COLO668 (cell line): ENCODE measurements around the gene PRELID3B.

Experiments used
- DNase-seq: peaks from one replicate; lab custom pipeline; 2025; ENCODE audit not compliant: unreplicated experiment; lab: John Stamatoyannopoulos, UW

PRELID3B gene

GRCh38 chr20:59042151-59042795, at the start of gene PRELID3B:
PRELID3B (minus strand) TSS chr20:59042786; CDS start chr20:59042730, 56 bp downstream.
- DNase-seq = peak; percentile 58

DNA sequence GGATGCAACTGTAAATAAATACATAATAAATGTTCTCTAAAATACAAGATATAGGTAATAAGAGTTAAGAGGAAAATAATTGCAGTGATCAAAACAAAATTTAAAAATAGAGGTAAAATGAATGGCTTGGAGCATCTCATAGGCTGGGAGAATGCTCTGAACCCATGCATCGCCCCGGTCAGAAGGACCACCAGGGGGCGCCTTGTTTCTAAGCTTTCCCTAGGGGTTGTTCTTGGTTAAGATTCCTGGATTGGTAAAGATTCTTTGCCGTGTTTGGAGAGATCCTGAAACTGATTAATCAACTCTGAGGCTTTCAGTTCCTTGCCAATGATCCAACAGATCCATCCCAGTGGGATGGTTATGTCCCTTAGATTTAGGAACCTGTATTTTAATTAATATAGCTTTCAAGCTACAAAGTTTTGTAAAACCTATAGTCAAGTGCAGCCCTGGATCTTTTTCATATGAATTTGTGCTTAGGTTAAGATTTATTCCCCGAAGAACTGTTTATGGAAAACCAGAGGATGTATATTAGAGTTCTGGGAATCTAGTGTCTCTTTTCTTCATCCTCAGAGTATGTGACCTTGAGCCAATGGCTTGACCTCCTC, 45.3 kb upstream of the PRELID3B start:
- DNase-seq = peak; percentile 75

DNA sequence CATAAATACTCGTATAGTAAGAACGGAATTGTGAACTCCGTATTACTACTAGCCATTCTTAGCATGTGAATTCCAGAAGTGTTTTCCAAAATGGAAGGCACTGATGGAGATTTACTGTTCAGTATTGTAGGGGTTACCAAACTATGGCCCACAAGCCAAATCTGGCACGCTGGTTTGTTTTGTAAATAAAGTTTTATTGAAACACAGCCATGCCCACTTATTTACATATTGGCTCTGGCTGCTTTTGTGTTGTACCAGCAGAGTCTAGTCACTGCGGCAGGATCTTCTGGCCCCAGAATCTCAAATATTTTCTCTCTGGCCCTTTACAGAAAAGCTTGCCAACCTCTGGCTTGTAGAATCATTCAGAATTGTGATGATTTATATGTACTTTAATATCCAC, 44.3 kb upstream of the PRELID3B start:
- no peak for DNase-seq

GRCh38 chr20:59084041-59084850, 41.7 kb upstream of the PRELID3B start:
- DNase-seq = no peak

DNA sequence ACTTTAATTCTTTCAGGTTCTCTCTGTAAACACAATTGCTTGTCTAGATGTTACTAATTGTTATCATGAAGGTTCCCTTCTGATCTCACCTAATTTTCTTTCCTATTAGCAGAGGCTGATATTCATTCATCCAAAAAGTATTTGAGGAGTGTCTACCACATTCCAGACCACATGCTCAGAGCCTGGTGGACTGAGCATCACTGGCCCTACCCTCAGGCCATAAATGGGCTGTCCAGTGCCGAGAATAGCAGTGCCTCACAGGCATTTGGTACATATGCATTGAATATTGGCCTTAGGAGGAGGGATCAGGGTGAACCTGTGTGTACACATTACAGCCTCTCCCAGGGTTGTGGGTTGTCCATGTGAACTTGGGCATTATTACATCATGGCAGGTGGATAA, 40.4 kb upstream of the PRELID3B start:
- no peak for DNase-seq

DNA sequence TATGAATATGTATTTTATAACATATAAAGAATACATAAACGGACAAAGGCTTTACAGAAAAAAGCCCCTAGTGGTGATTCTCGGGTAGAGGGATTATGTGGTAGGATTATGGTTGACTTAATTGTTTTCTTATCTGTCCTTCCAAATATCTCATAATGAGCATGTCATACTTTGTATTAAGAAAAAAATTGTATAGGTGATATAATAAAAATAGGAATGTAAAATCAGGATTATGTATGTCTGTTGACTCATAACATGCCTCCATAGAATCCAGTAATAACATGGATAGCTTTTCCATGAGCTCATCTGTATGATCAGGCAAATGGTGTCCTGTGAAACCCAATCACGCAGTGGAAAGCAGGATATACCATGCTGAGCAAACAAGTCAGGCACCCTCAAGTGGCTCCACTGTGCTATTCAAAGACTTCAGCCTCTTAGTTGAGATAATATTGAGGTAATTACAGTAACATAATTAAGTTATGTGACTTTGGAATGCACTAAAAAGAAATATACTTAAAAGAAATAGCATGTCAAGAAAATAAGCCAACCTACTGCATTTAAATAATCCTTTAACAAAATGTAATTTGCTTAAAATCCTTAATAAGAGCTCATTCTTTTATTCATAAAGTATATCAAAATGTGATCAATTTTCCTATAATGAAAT, 39.6 kb upstream of the PRELID3B start:
- DNase-seq = peak; percentile 43

GRCh38 chr20:59081036-59081435, 38.5 kb upstream of the PRELID3B start:
- DNase-seq = no peak

GRCh38 chr20:59078231-59078630, 35.6 kb upstream of the PRELID3B start:
- DNase-seq = no peak

- DNase-seq = no peak
Observed at GRCh38 chr20:59077705-59078104, 35.1 kb upstream of the PRELID3B start.

- DNase-seq = no peak
Observed at GRCh38 chr20:59075934-59076508, 33.4 kb upstream of the PRELID3B start.

- no peak for DNase-seq
Observed at GRCh38 chr20:59074456-59074855, 31.9 kb upstream of the PRELID3B start.

DNA sequence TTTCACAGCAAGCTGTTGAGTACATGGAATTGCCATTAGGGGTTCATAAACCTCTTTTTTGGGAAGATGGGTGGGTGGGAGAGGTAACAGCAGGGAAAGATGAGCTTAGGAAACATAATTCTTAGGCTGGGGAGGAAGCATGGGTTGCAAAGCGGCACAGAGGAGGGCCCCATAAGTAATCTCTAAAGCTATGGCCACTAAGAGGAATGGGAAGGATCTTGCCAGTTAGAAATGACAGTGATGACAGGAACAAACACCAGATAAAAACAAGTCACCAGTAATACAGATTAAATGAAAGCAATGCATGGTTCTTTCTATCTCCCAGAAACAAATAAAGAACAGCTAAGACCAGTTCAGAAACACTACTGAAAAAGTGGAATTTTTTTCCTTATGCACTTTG, 31.0 kb upstream of the PRELID3B start:
- no peak for DNase-seq

DNA sequence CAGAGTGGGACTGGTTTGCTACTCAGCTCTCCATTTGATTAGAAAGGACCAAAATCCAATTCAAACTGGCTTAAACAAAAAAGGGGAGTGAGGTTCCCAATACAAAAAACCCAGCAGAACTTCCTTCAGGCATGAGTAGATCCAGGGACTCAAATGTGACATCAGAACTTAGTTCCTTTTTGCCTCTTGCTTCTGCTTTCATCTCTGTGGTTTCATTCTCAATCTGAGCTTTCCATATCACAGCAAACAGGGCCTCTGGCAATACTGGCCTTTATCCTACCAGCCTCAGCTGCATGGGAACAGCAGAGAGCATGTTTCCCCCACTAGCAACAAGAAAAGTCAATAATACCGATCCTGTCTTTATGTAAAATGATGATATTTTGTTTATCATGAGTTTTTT, 28.6 kb upstream of the PRELID3B start:
- no peak for DNase-seq

DNA sequence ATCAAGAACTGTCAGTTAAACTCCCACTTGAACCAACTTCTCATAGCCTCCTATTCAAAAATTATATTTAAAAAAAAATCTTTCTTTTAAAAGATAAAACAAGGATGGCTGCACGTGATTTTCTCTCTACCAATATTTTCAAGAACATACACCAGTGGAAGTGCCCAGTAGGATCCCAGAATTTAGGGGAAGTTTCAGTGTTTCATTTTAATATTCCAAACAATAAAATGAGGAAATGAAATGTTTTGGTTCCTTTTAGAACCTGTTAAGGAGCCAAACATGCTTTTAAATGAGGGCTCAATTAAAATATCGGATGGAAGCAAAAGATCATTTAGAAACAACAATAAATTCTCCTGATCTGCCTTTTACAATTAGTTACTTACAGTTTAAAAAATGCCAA, 26.4 kb upstream of the PRELID3B start:
- no peak for DNase-seq

- no peak for DNase-seq
Observed at GRCh38 chr20:59068534-59068933, 25.9 kb upstream of the PRELID3B start.

DNA sequence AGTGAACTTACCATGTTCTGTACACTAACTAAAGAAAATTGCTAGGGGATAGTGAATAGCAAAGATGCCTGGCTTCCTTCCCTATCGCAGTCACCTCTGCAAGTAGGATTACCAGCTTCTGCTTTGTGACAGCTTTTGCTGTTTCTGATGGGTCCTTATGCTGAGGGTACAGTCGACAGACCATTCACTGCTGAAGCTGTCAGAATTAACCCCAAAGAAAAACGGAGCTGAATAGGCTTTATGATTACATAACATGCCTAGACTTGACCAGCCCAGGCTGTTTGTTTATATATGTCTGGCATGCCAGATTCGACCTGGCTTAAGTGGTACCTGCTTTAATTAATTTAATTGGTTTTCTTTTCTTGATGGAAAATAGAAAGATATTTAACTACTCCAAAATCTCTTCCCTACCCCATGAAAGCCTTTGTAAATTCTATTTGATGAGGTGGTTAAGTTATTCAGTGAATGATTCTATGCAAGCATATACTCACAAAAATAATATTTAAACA, 21.7 kb upstream of the PRELID3B start:
- no peak for DNase-seq

DNA sequence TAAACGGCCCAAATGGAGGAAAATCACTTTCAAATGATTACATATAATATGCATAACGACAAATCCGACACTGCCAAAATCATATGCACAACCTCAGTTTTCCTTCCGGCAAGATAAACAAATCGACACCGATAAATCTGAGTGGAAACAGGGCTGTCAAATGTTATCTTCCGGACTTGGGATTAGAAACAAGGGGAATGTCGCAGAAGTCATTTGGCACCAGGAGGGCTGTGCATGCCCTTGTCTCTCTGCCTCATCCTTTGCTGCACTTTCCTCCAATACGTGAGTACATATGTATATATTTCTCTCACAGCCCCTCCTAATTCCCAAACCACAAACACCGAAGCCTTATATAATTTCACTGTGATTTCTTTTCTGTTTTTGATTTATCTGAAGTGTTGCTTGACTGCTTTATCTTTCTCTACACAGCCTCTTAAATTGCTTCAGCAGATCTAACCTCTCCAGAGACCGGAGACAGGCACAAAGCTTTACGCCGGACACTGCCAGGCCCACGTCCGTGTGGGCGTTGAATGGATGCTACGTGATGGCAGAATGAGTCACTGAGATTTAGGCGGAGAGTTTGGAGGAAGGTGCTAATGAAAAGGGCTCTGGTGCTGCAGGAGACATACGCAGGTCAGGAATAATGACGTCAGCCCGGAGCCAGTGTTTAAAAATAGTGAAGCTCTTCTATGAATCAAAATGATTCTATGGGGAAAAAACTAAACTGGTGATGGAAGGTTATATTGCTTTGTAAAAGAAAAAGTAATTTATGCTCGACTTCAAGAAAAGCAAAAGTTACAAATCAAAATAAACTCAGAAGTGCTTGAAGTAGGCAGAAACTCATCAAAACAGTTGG, 21.0 kb upstream of the PRELID3B start:
- peak; percentile 19 for DNase-seq

DNA sequence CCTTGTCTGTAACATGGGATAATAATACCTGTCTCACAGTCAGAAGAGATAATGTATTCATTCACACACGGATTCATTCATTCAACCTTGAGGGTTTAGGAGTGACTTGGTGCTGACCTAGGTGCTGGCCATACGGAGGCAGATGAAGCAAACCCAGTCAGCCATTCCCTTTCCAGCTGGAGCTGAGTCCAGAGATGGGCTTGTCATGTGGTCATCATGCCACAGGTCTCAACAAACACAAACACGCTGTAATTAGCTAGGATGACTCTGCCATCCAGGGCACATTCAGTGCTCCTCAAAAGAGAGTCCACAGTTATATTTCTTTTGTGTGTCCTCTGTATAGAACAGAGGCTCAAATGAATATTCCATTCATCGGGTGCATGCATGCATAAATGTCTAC, 19.5 kb upstream of the PRELID3B start:
- peak; percentile 23 for DNase-seq

DNA sequence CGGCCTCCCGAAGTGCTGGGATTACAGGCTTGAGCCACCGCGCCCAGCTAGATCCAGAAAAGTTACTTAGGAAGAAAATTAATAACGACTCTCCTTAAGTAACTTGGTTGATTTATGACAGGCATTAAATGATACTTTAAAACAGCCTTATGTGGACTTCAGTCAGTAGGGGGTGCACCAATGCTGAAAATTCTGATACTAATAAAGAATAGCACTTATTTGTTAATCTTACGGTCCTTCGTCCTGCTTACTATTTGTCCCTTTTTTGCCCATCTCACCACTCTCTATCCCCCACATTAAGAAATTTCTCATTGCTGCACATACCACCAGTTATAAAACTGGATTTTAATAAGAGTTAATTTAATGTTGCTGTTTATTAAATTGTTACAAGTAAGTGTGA, 12.7 kb upstream of the PRELID3B start:
- no peak for DNase-seq

DNA sequence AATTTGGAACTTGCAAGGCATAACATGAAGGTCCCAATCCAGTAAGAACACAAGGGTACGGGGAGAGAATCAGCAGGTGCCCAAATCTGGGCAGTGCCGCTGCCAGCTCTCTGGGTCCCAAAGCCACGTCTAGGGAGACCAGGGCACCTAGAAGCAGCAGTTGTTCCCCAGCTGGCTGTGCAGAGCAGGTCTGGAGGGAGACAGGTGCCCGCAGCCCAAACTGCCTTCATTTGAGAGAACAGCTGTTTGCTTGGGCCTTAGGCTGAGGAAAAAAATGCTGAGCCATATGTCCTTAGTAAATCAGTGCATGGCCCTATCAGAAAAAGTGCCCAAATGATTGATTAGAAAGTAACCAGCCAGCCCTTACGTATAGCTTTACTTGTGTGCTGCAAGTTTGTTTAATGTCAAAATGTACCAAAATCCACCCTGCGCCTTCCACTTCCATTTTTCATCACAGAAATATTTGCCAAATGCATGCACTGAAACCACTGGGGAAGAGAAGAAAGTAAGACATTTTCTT, 9.1 kb upstream of the PRELID3B start:
- DNase-seq = no peak
